Measurements from ENCODE around the gene PCDH1.

The PCDH1 gene

DNA sequence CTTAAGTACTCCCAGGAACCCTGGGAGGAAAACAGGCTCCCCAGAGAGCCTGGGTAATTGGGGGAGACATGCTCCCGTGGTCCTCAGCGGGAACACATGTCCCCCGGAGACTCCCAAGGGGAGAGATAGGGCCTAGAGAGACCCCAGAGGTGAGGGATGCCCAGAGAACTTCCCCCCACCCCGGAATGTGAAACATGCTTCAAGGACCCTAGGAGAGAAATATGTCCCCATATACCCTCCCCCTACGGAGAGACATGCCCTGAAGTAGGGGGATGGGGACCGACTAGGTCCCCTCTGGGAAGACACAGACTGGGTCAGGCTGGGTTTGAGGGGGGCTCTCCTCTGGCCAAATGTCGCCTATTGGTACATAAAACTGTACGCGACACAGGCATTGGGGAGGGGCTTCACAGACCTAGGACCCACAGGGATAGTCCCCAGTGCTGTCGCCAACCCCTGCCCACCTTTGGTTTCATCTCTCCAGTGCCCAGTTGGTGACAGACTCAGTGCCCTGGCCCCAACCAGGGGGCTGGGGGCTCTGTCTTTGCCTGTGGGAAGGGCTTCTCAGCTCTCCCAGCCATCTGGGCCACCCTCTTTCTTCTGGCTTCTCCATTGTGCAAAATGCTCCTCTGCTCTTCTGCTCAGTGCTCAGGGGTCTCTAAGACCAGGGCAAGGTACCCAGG lies 26.9 kb downstream of the PCDH1 start:
- Histone ChIP-seq H3K27me3 (ENCODE audit: insufficient read depth, insufficient read length) (no peaks in the 10 kb centered on the region), H3K4me3 (ENCODE audit: insufficient read length, low read depth) (no peak overlapping the region), H3K9me3 (ENCODE audit: insufficient read depth, low read length) (no peaks in the 10 kb centered on the region), H3K36me3 (ENCODE audit: insufficient read depth, insufficient read length, low read length) (no peaks in the 10 kb centered on the region), H3K9ac (ENCODE audit: insufficient read length, low read depth) (peak overlapping the region; percentile 21), H3K4me1 (ENCODE audit: insufficient read depth, insufficient read length) (peaks cover 12% of the 10 kb centered on the region)
- DNase-seq (ENCODE audit: low read depth, low spot score) = no peak
- TF ChIP-seq YY1 (IDR thresholded peaks at IDR 0.05; ENCODE audit: insufficient read depth, insufficient read length) (no peak), SUZ12 (IDR thresholded peaks at IDR 0.05; ENCODE audit: extremely low read depth, insufficient read depth, insufficient read length) (no peak), ZNF274 (IDR thresholded peaks at IDR 0.05; ENCODE audit: low read depth, low read length) (no peak)

DNA sequence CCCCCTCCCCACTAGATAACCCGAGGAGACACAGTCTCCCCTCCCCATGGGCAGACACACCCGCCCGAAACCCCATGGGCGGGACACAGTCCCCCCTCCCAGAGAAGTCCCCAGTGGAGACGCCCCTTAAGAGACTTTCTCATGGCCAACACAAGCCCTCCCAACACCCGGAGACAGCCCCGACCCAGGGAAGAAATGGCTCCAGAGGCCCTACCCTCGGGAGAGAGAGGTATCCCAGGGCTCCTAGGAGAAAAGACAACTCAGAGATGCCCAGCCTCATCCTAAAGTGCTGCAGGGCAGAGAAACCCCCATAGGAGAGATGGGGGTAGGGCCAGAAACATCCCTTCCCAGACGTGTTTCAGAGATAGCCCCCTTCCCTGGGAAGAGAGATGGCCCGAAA lies 27.4 kb downstream of the PCDH1 start:
- no peaks in the 10 kb centered on the region for H3K36me3 ChIP-seq (ENCODE audit: insufficient read depth, insufficient read length, low read length)
- TF ChIP-seq SUZ12 (IDR thresholded peaks at IDR 0.05; ENCODE audit: extremely low read depth, insufficient read depth, insufficient read length) = no peak
- TF ChIP-seq ZNF274 (IDR thresholded peaks at IDR 0.05; ENCODE audit: low read depth, low read length) = no peak
- no peak for TF ChIP-seq YY1 (IDR thresholded peaks at IDR 0.05; ENCODE audit: insufficient read depth, insufficient read length)
- peaks cover 15% of the 10 kb centered on the region for H3K4me1 ChIP-seq (ENCODE audit: insufficient read depth, insufficient read length)
- no peak for DNase-seq (ENCODE audit: low read depth, low spot score)
- no peaks in the 10 kb centered on the region for H3K27me3 ChIP-seq (ENCODE audit: insufficient read depth, insufficient read length)
- H3K9me3 ChIP-seq (ENCODE audit: insufficient read depth, low read length) = no peaks in the 10 kb centered on the region
- H3K9ac ChIP-seq (ENCODE audit: insufficient read length, low read depth) = no peak overlapping the region
- no peak overlapping the region for H3K4me3 ChIP-seq (ENCODE audit: insufficient read length, low read depth)

DNA sequence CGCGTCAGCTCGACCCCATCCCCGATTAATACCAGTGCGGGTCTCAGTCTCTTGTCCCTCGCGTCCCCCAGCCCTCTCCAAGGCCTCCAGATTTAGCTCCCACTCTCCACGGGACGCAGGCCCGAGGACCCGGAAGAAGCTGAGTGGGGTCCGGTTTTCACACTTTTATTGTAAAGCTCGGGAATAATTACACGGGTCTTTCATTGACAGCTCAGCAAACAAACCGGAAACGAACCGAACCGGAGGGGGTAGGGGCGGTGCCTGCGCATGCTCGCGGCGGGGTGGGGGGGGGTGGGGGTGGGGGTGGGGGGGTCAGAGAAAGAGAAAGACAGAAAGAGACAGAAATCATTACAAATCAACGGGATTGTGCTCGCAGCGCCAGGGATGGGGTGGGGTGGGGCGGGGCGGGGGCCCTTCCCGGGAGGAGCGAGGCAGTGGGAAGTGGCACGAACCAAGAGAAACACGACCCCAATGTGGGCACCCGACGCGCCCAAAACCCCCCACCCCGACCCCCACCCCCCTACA lies 27.9 kb downstream of the PCDH1 start:
- no peak for DNase-seq (ENCODE audit: low read depth, low spot score)
- Histone ChIP-seq H3K4me1 (ENCODE audit: insufficient read depth, insufficient read length) (peaks cover 16% of the 10 kb centered on the region), H3K36me3 (ENCODE audit: insufficient read depth, insufficient read length, low read length) (no peaks in the 10 kb centered on the region), H3K9ac (ENCODE audit: insufficient read length, low read depth) (peak overlapping the region; percentile 93), H3K9me3 (ENCODE audit: insufficient read depth, low read length) (no peaks in the 10 kb centered on the region), H3K27me3 (ENCODE audit: insufficient read depth, insufficient read length) (no peaks in the 10 kb centered on the region), H3K4me3 (ENCODE audit: insufficient read length, low read depth) (peak overlapping the region; percentile 70)
- TF ChIP-seq SUZ12 (IDR thresholded peaks at IDR 0.05; ENCODE audit: extremely low read depth, insufficient read depth, insufficient read length) (no peak), YY1 (IDR thresholded peaks at IDR 0.05; ENCODE audit: insufficient read depth, insufficient read length) (no peak), ZNF274 (IDR thresholded peaks at IDR 0.05; ENCODE audit: low read depth, low read length) (no peak)

DNA sequence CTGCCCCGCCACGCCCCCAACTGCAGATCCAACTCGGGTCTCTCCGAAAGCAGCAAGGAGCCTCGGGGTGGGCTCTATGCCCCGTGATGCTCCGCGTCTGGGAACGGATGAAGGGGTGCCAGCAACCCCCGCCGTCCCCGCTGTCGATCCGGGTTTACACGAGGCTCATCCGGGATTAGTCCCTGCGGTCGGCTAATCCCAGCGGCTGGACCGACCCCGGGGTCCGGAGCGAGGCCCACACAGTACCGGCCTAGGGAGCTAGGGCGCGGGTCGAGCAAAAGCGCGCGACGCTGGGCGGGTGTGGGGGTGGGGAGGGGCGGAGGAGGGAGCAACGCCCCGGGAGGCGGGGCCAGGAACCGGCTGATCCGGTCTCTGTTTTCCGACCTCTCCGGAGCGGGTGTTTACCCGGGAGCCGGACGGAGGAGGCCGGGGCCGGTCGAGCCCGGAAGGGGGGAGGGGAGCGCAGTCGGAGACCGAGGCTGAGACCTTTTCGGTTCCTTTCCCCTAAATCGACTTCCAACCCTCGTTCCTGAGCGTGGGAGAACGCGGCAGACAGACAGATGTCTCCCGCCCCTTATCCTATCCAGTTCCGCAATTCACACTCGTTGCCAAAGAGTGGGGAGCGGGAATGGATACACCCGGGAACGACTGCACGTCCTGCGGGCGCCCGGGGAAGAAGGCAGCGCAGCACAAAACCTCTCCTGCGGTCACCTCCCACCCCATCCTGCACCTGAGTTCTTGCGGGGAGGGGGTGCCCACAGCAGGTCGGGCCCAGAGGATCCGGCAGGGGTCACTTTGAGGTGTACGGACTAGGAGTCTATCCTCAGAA lies 28.6 kb downstream of the PCDH1 start:
- H3K9ac ChIP-seq (ENCODE audit: insufficient read length, low read depth) = peak overlapping the region; percentile 93
- H3K27me3 ChIP-seq (ENCODE audit: insufficient read depth, insufficient read length) = no peaks in the 10 kb centered on the region
- H3K4me1 ChIP-seq (ENCODE audit: insufficient read depth, insufficient read length) = peaks cover 22% of the 10 kb centered on the region
- H3K9me3 ChIP-seq (ENCODE audit: insufficient read depth, low read length) = no peaks in the 10 kb centered on the region
- no peaks in the 10 kb centered on the region for H3K36me3 ChIP-seq (ENCODE audit: insufficient read depth, insufficient read length, low read length)
- peak overlapping the region; percentile 70 for H3K4me3 ChIP-seq (ENCODE audit: insufficient read length, low read depth)
- TF ChIP-seq YY1 (IDR thresholded peaks at IDR 0.05; ENCODE audit: insufficient read depth, insufficient read length) (no peak), ZNF274 (IDR thresholded peaks at IDR 0.05; ENCODE audit: low read depth, low read length) (no peak), SUZ12 (IDR thresholded peaks at IDR 0.05; ENCODE audit: extremely low read depth, insufficient read depth, insufficient read length) (no peak)
- no peak for DNase-seq (ENCODE audit: low read depth, low spot score)

DNA sequence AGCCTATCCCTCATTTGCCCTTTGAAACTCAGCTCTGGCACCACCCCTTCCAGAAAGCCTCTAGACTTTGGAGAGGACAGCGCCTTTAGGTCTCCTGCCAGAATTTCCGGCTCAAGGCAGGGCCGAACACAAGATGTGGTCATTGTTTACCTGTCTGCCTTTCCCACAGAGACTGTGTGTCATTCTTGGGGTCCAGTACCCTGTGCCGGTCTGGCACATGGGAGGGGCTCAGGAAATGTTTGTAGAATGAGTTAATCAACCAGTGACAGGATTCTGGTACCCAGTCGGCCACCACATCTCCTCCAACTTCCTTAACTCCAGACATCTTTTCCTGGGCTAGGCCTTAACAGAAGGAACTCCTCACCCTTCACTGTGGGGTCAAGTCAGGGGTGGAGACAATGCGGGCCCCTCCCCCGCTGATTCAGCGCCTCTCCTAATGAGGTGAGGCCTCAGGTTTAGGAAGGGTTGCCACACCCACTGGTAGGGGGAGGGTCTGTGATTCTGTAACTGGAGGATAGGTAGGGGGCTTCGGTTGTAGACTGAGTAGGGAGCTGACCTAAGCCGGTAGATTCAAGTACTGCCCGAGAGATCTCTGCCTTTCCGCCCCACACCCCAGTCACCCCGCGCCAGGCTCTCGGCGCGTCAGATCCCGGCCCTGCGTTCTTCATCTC lies 29.3 kb downstream of the PCDH1 start:
- peaks cover 23% of the 10 kb centered on the region for H3K4me1 ChIP-seq (ENCODE audit: insufficient read depth, insufficient read length)
- peak overlapping the region; percentile 70 for H3K4me3 ChIP-seq (ENCODE audit: insufficient read length, low read depth)
- no peaks in the 10 kb centered on the region for H3K27me3 ChIP-seq (ENCODE audit: insufficient read depth, insufficient read length)
- no peaks in the 10 kb centered on the region for H3K9me3 ChIP-seq (ENCODE audit: insufficient read depth, low read length)
- H3K9ac ChIP-seq (ENCODE audit: insufficient read length, low read depth) = peak overlapping the region; percentile 81
- TF ChIP-seq YY1 (IDR thresholded peaks at IDR 0.05; ENCODE audit: insufficient read depth, insufficient read length) (no peak), SUZ12 (IDR thresholded peaks at IDR 0.05; ENCODE audit: extremely low read depth, insufficient read depth, insufficient read length) (no peak), ZNF274 (IDR thresholded peaks at IDR 0.05; ENCODE audit: low read depth, low read length) (no peak)
- peak; percentile 70 for DNase-seq (ENCODE audit: low read depth, low spot score)
- H3K36me3 ChIP-seq (ENCODE audit: insufficient read depth, insufficient read length, low read length) = no peaks in the 10 kb centered on the region

DNA sequence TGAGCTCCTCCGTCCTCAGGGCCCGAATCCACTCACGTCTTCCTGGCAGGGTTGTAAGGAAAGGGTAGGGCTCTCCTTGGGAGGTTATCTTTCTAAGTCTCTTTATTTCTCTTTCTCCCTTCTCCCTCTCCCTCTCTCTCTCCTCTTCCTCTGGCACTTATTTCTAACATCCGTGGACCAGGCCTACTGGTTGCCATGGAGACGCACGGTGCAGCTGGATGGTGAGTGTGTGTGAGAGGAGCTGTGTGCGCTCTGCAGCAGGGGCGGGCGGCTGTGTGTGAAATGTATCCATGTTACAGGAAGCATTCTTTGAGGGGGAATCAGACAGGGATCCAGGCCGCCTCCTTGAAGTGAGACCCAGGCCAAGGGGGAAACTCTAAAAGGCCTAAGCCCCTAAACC lies 32.2 kb downstream of the PCDH1 start:
- peak overlapping the region; percentile 25 for H3K9ac ChIP-seq (ENCODE audit: insufficient read length, low read depth)
- no peaks in the 10 kb centered on the region for H3K9me3 ChIP-seq (ENCODE audit: insufficient read depth, low read length)
- peaks cover 25% of the 10 kb centered on the region for H3K4me1 ChIP-seq (ENCODE audit: insufficient read depth, insufficient read length)
- H3K4me3 ChIP-seq (ENCODE audit: insufficient read length, low read depth) = no peak overlapping the region
- H3K27me3 ChIP-seq (ENCODE audit: insufficient read depth, insufficient read length) = no peaks in the 10 kb centered on the region
- no peak for TF ChIP-seq ZNF274 (IDR thresholded peaks at IDR 0.05; ENCODE audit: low read depth, low read length)
- no peak for TF ChIP-seq YY1 (IDR thresholded peaks at IDR 0.05; ENCODE audit: insufficient read depth, insufficient read length)
- TF ChIP-seq SUZ12 (IDR thresholded peaks at IDR 0.05; ENCODE audit: extremely low read depth, insufficient read depth, insufficient read length) = no peak
- H3K36me3 ChIP-seq (ENCODE audit: insufficient read depth, insufficient read length, low read length) = no peaks in the 10 kb centered on the region
- no peak for DNase-seq (ENCODE audit: low read depth, low spot score)

Data from NT2/D1 (cell line).